HL-60/S4 treated with phorbol 12-myristate 13-acetate at 8.2 ng/mL for 4 days and 3 days (cell line): Measurements from ENCODE around the gene FAIM.
"Not testable (repeated sequence)": the region's sequence is repeated elsewhere in the genome, so short reads cannot be mapped to it uniquely, and the experiment has no call there.

Experiments used
- in situ Hi-C: fragments of 300-500 bp; cut with MboI; formaldehyde crosslinking; loops from 2 replicates; pipeline ENCODE4 v1.15.0; 2022; ENCODE audit warnings: low sequenced_read_pairs

The FAIM gene

GRCh38 chr3:138608322-138609135 is at the start of gene FAIM:
Gene FAIM, plus strand, starts transcription at chr3:138608771. Its CDS starts 10,956 bp downstream, at chr3:138619727.
- in situ Hi-C loops: no loop called here

GRCh38 chr3:138559134-138559533 is 49.4 kb upstream of the FAIM start:
- in situ Hi-C loops: no loop called here

- in situ Hi-C loops: no loop called here
Measured at GRCh38 chr3:138560501-138560900, 48.1 kb upstream of the FAIM start.

- in situ Hi-C loops: not testable (repeated sequence)
Measured at GRCh38 chr3:138562902-138563301, 45.7 kb upstream of the FAIM start.

- in situ Hi-C loops: not testable (repeated sequence)
Measured at GRCh38 chr3:138566293-138566692, 42.3 kb upstream of the FAIM start.

- in situ Hi-C loops: no loop called here
Measured at GRCh38 chr3:138567403-138567802, 41.2 kb upstream of the FAIM start.

- in situ Hi-C loops: no loop called here
Measured at GRCh38 chr3:138569090-138569489, 39.5 kb upstream of the FAIM start.

GRCh38 chr3:138569624-138570023 is 38.9 kb upstream of the FAIM start:
- in situ Hi-C loops: not testable (repeated sequence)

- in situ Hi-C loops: no loop called here
Measured at GRCh38 chr3:138573138-138573537, 35.4 kb upstream of the FAIM start.

- in situ Hi-C loops: no loop called here
Measured at GRCh38 chr3:138578141-138578540, 30.4 kb upstream of the FAIM start.

GRCh38 chr3:138578961-138579574 is 29.5 kb upstream of the FAIM start:
- in situ Hi-C loops: no loop called here

- in situ Hi-C loops: loop anchor here (10.0 kb wide), 1 partner anchor 337 kb away; no protein-coding TSS in a partner anchor
Measured at GRCh38 chr3:138587374-138587773, 21.2 kb upstream of the FAIM start.

- in situ Hi-C loops: loop anchor here (10.0 kb wide), 1 partner anchor 336 kb away; no protein-coding TSS in a partner anchor
Measured at GRCh38 chr3:138588445-138588844, 20.1 kb upstream of the FAIM start.

GRCh38 chr3:138591392-138591791 is 17.2 kb upstream of the FAIM start:
- in situ Hi-C loops: no loop called here

- in situ Hi-C loops: no loop called here
Measured at GRCh38 chr3:138593488-138594149, 15.0 kb upstream of the FAIM start.

- in situ Hi-C loops: no loop called here
Measured at GRCh38 chr3:138594150-138594934, 14.2 kb upstream of the FAIM start, which contains the start of gene CEP70. Gene CEP70, minus strand, starts transcription at chr3:138594260. Its CDS starts 21,333 bp downstream, at chr3:138572927.

GRCh38 chr3:138594935-138595610 is 13.5 kb upstream of the FAIM start:
- in situ Hi-C loops: no loop called here

- in situ Hi-C loops: not testable (repeated sequence)
Measured at GRCh38 chr3:138597186-138597976, 11.2 kb upstream of the FAIM start.

- in situ Hi-C loops: no loop called here
Measured at GRCh38 chr3:138598534-138598933, 10.0 kb upstream of the FAIM start.
